Dendritic cell treated with granulocyte-macrophage colony-stimulating factor and Interleukin-4, amounts not matched to agents 40 ng/mL and 50 ng/mL, for 4 days (primary cell): Measurements from ENCODE around the gene TRPM4.
"Not testable (repeated sequence)": the region's sequence is repeated elsewhere in the genome, so short reads cannot be mapped to it uniquely, and the experiment has no call there.

Source experiments
- H3K27ac Mint-ChIP-seq: one replicate; pipeline ENCODE4 v1.8.0; 2022; ENCODE audit warnings: mild to moderate bottlenecking, mixed read lengths
- H3K27me3 Mint-ChIP-seq: one replicate; pipeline ENCODE4 v1.8.0; 2022; ENCODE audit warnings: mild to moderate bottlenecking, mixed read lengths
- H3K36me3 Mint-ChIP-seq: one replicate; pipeline ENCODE4 v1.8.0; 2022; ENCODE audit warnings: low read depth, mixed read lengths
- H3K4me1 Mint-ChIP-seq: one replicate; pipeline ENCODE4 v1.8.0; 2022; ENCODE audit warnings: low read depth, mixed read lengths
- H3K4me3 Mint-ChIP-seq: one replicate; pipeline ENCODE4 v1.8.0; 2022; ENCODE audit warnings: mild to moderate bottlenecking, moderate library complexity, mixed read lengths
- H3K9me3 Mint-ChIP-seq: one replicate; pipeline ENCODE4 v1.8.0; 2022; ENCODE audit warnings: mixed read lengths
- intact Hi-C: fragments of 100-400 bp; cut with micrococcal nuclease; formaldehyde crosslinking; loops from one replicate; pipeline ENCODE4 v1.15.0; 2022

Gene TRPM4

GRCh38 chr19:49205114-49205513, 47.5 kb downstream of the TRPM4 start:
- no peak overlapping the region for H3K27ac Mint-ChIP-seq
- peaks cover 7% of the 10 kb centered on the region for H3K9me3 Mint-ChIP-seq
- intact Hi-C loops, result loop anchor here (5.0 kb wide), 1 partner anchor 133 kb away; the partner anchor contains the start of gene KCNA7
- peaks cover 1% of the 10 kb centered on the region for H3K27me3 Mint-ChIP-seq
- peaks cover 38% of the 10 kb centered on the region for H3K4me1 Mint-ChIP-seq
- peaks cover 49% of the 10 kb centered on the region for H3K36me3 Mint-ChIP-seq
- H3K4me3 Mint-ChIP-seq, result no peak overlapping the region

GRCh38 chr19:49209502-49209901, 51.9 kb downstream of the TRPM4 start:
- peaks cover 28% of the 10 kb centered on the region for H3K36me3 Mint-ChIP-seq
- H3K9me3 Mint-ChIP-seq, H3K4me3 Mint-ChIP-seq, H3K27me3 Mint-ChIP-seq, H3K27ac Mint-ChIP-seq: not testable (repeated sequence)
- H3K4me1 Mint-ChIP-seq, result peaks cover 33% of the 10 kb centered on the region
- intact Hi-C loops, result loop anchor here (5.0 kb wide), 1 partner anchor 137 kb away; the partner anchor contains the start of gene KCNA7

- H3K27ac Mint-ChIP-seq, result peak overlapping the region; percentile 17
- H3K27me3 Mint-ChIP-seq, result peaks cover 6% of the 10 kb centered on the region
- intact Hi-C loops, result no loop called here
- peaks cover 29% of the 10 kb centered on the region for H3K4me1 Mint-ChIP-seq
- H3K36me3 Mint-ChIP-seq, result peaks cover 28% of the 10 kb centered on the region
- H3K4me3 Mint-ChIP-seq, result peak overlapping the region; percentile 39
- H3K9me3 Mint-ChIP-seq, result no peaks in the 10 kb centered on the region
These were observed 52.7 kb downstream of the TRPM4 start for GRCh38 chr19:49210108-49210900.

- H3K36me3 Mint-ChIP-seq, result peaks cover 28% of the 10 kb centered on the region
- H3K27ac Mint-ChIP-seq, result no peak overlapping the region
- intact Hi-C loops, result no loop called here
- H3K9me3 Mint-ChIP-seq, result no peaks in the 10 kb centered on the region
- peaks cover 6% of the 10 kb centered on the region for H3K27me3 Mint-ChIP-seq
- H3K4me1 Mint-ChIP-seq, result peaks cover 29% of the 10 kb centered on the region
- H3K4me3 Mint-ChIP-seq, result no peak overlapping the region
These were observed 53.4 kb downstream of the TRPM4 start for GRCh38 chr19:49210901-49211451.

- Mint-ChIP-seq H3K27ac (no peak overlapping the region), H3K36me3 (peaks cover 28% of the 10 kb centered on the region), H3K27me3 (peaks cover 9% of the 10 kb centered on the region), H3K4me1 (peaks cover 29% of the 10 kb centered on the region), H3K4me3 (no peak overlapping the region), H3K9me3 (no peaks in the 10 kb centered on the region)
- intact Hi-C loops, result no loop called here
These were observed 54.6 kb downstream of the TRPM4 start for GRCh38 chr19:49212016-49212701.

GRCh38 chr19:49213791-49214190, 56.2 kb downstream of the TRPM4 start:
- Mint-ChIP-seq H3K4me3 (no peak overlapping the region), H3K27ac (no peak overlapping the region), H3K4me1 (peaks cover 21% of the 10 kb centered on the region), H3K36me3 (peaks cover 20% of the 10 kb centered on the region), H3K27me3 (peaks cover 13% of the 10 kb centered on the region), H3K9me3 (no peaks in the 10 kb centered on the region)
- intact Hi-C loops, result no loop called here

- Mint-ChIP-seq H3K4me1 (peaks cover 21% of the 10 kb centered on the region), H3K4me3 (no peak overlapping the region), H3K9me3 (no peaks in the 10 kb centered on the region), H3K27ac (no peak overlapping the region), H3K27me3 (peaks cover 13% of the 10 kb centered on the region), H3K36me3 (peaks cover 20% of the 10 kb centered on the region)
- intact Hi-C loops, result no loop called here
These were observed 57.1 kb downstream of the TRPM4 start for GRCh38 chr19:49214701-49215100.

- Mint-ChIP-seq H3K36me3 (peaks cover 8% of the 10 kb centered on the region), H3K4me3 (no peak overlapping the region), H3K4me1 (peaks cover 11% of the 10 kb centered on the region), H3K27me3 (peaks cover 13% of the 10 kb centered on the region), H3K27ac (no peak overlapping the region), H3K9me3 (no peaks in the 10 kb centered on the region)
- intact Hi-C loops, result no loop called here
These were observed 58.5 kb downstream of the TRPM4 start for GRCh38 chr19:49216071-49216470.

GRCh38 chr19:49217382-49217781, 59.8 kb downstream of the TRPM4 start:
- H3K27me3 Mint-ChIP-seq, result peaks cover 9% of the 10 kb centered on the region
- no peak overlapping the region for H3K4me3 Mint-ChIP-seq

GRCh38 chr19:49222011-49222410, 64.4 kb downstream of the TRPM4 start:
- Mint-ChIP-seq H3K4me1 (peaks cover 5% of the 10 kb centered on the region), H3K36me3 (no peaks in the 10 kb centered on the region), H3K9me3 (no peaks in the 10 kb centered on the region), H3K27ac (no peak overlapping the region), H3K4me3 (no peak overlapping the region), H3K27me3 (peaks cover 15% of the 10 kb centered on the region)
- intact Hi-C loops, result no loop called here

More at GRCh38 chr19:49217382-49217781, 59.8 kb downstream of the TRPM4 start:
- Mint-ChIP-seq H3K27ac (no peak overlapping the region), H3K4me1 (no peaks in the 10 kb centered on the region), H3K9me3 (no peaks in the 10 kb centered on the region), H3K36me3 (no peaks in the 10 kb centered on the region)
- intact Hi-C loops, result no loop called here

GRCh38 chr19:49222528-49222927, 64.9 kb downstream of the TRPM4 start:
- H3K4me1 Mint-ChIP-seq, result peaks cover 5% of the 10 kb centered on the region
- peaks cover 11% of the 10 kb centered on the region for H3K27me3 Mint-ChIP-seq
- no peaks in the 10 kb centered on the region for H3K36me3 Mint-ChIP-seq
- no peak overlapping the region for H3K27ac Mint-ChIP-seq
- intact Hi-C loops, result no loop called here
- no peaks in the 10 kb centered on the region for H3K9me3 Mint-ChIP-seq
- H3K4me3 Mint-ChIP-seq, result no peak overlapping the region

GRCh38 chr19:49223472-49223871, 65.9 kb downstream of the TRPM4 start:
- no peak overlapping the region for H3K27ac Mint-ChIP-seq
- intact Hi-C loops, result no loop called here
- H3K9me3 Mint-ChIP-seq, result no peaks in the 10 kb centered on the region
- no peak overlapping the region for H3K4me3 Mint-ChIP-seq
- peaks cover 10% of the 10 kb centered on the region for H3K27me3 Mint-ChIP-seq
- peaks cover 5% of the 10 kb centered on the region for H3K4me1 Mint-ChIP-seq
- no peaks in the 10 kb centered on the region for H3K36me3 Mint-ChIP-seq

- H3K9me3 Mint-ChIP-seq, H3K4me1 Mint-ChIP-seq, intact Hi-C loops, H3K36me3 Mint-ChIP-seq, H3K4me3 Mint-ChIP-seq, H3K27ac Mint-ChIP-seq: not testable (repeated sequence)
- peaks cover 11% of the 10 kb centered on the region for H3K27me3 Mint-ChIP-seq
These were observed 66.8 kb downstream of the TRPM4 start for GRCh38 chr19:49224441-49224840.

GRCh38 chr19:49224879-49225278, 67.3 kb downstream of the TRPM4 start:
- peaks cover 14% of the 10 kb centered on the region for H3K27me3 Mint-ChIP-seq
- H3K4me1 Mint-ChIP-seq, result peaks cover 5% of the 10 kb centered on the region
- H3K36me3 Mint-ChIP-seq, result no peaks in the 10 kb centered on the region
- H3K9me3 Mint-ChIP-seq, result no peaks in the 10 kb centered on the region
- no peak overlapping the region for H3K4me3 Mint-ChIP-seq
- intact Hi-C loops, result no loop called here
- H3K27ac Mint-ChIP-seq, result no peak overlapping the region
